Gastrocnemius medialis (tissue), 4 donors: Measurements from ENCODE around the gene NAP1L4.

ENCODE experiments used
- POLR2A ChIP-seq, 2 donors: fragments of 450-650 bp; IDR thresholded peaks; one replicate each; pipeline ENCODE4 v1.6.1; 2017; ENCODE audit warnings: antibody characterized with exemption in 2 of 2, mild to moderate bottlenecking in 2 of 2, moderate library complexity in 2 of 2
- TF ChIP-seq, protein P1 (sequence below), 5 experiments: fragments of 450-650 bp in 3 of 5; fragments of 200-600 bp in 2 of 5; sonication (generic) in 2 of 5; IDR thresholded peaks in 4 of 5; conservative IDR thresholded peaks in 1 of 5; 1 replicate in 4 of 5; 2 replicates in 1 of 5; pipeline ENCODE4 v1.5.1; 2016 to 2019; ENCODE audit warnings: antibody characterized with exemption in 5 of 5, mild to moderate bottlenecking in 3 of 5, moderate library complexity in 3 of 5

DNA sequence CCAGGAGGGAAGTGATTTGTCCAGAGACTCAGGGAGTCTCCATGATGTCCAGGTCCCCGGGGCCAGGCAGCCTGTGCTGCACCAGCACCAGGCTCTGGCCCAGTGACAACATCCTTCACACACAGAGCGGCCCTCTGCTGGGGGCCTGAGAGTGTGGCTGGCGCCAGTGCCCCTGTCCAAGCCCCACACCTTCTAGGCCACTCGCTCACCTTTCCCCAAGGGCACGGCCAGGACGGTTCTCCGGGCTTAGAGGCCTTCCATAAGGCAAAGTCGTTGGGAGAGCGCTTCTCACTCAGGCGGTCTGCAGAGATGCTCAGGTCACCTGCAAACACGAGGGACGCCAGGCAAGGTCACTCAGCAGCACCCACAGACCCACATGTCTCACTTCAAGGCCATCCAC is 27.9 kb upstream of the NAP1L4 start:
- TF ChIP-seq, protein P1, sequence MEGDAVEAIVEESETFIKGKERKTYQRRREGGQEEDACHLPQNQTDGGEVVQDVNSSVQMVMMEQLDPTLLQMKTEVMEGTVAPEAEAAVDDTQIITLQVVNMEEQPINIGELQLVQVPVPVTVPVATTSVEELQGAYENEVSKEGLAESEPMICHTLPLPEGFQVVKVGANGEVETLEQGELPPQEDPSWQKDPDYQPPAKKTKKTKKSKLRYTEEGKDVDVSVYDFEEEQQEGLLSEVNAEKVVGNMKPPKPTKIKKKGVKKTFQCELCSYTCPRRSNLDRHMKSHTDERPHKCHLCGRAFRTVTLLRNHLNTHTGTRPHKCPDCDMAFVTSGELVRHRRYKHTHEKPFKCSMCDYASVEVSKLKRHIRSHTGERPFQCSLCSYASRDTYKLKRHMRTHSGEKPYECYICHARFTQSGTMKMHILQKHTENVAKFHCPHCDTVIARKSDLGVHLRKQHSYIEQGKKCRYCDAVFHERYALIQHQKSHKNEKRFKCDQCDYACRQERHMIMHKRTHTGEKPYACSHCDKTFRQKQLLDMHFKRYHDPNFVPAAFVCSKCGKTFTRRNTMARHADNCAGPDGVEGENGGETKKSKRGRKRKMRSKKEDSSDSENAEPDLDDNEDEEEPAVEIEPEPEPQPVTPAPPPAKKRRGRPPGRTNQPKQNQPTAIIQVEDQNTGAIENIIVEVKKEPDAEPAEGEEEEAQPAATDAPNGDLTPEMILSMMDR (IDR thresholded peaks at IDR 0.05 in 4 of 5, conservative IDR thresholded peaks at IDR 0.05 in 1 of 5): no peak
- no peak for TF ChIP-seq POLR2A (IDR thresholded peaks at IDR 0.05)
